Activated CD4-positive, alpha-beta T cell treated with anti-CD3 and anti-CD28 coated beads for 24 hours (primary cell): Measurements from ENCODE around the gene EFCAB9.
"Not testable (repeated sequence)": the region's sequence is repeated elsewhere in the genome, so short reads cannot be mapped to it uniquely, and the experiment has no call there.

Experiments
- DNase-seq, 2 donors: peaks; one replicate each; pipeline ENCODE4 v3.0.0-alpha.2; 2020; ENCODE audit warnings: low read depth in 2 of 2

Gene EFCAB9

GRCh38 chr5:172193872-172194271, at the start of gene EFCAB9:
TSS of gene EFCAB9 (plus strand) at chr5:172194172. CDS start at chr5:172194173, 1 bp downstream.
- DNase-seq: no peak

GRCh38 chr5:172144291-172144815, 49.6 kb upstream of the EFCAB9 start:
- DNase-seq: no peak

GRCh38 chr5:172144931-172145869, 48.8 kb upstream of the EFCAB9 start:
- no peak for DNase-seq

- no peak for DNase-seq
Observed at GRCh38 chr5:172145870-172146747, 47.9 kb upstream of the EFCAB9 start.

GRCh38 chr5:172146748-172147092, 47.3 kb upstream of the EFCAB9 start:
- DNase-seq: no peak

GRCh38 chr5:172147857-172148256, 46.1 kb upstream of the EFCAB9 start:
- DNase-seq: no peak

- no peak for DNase-seq
Observed at GRCh38 chr5:172148381-172148780, 45.6 kb upstream of the EFCAB9 start.

- DNase-seq: no peak
Observed at GRCh38 chr5:172149073-172149472, 44.9 kb upstream of the EFCAB9 start.

GRCh38 chr5:172149481-172149880, 44.5 kb upstream of the EFCAB9 start:
- DNase-seq: not testable (repeated sequence)

GRCh38 chr5:172150514-172151425, 43.2 kb upstream of the EFCAB9 start:
- no peak for DNase-seq

GRCh38 chr5:172151661-172152210, 42.2 kb upstream of the EFCAB9 start:
- no peak for DNase-seq

GRCh38 chr5:172153695-172154094, 40.3 kb upstream of the EFCAB9 start:
- DNase-seq: no peak

GRCh38 chr5:172155101-172155500, 38.9 kb upstream of the EFCAB9 start:
- not testable (repeated sequence) for DNase-seq

- DNase-seq: no peak
Observed at GRCh38 chr5:172156541-172156994, 37.4 kb upstream of the EFCAB9 start.

- no peak for DNase-seq
Observed at GRCh38 chr5:172159016-172159415, 35.0 kb upstream of the EFCAB9 start.

GRCh38 chr5:172160506-172160905, 33.5 kb upstream of the EFCAB9 start:
- no peak for DNase-seq

- no peak for DNase-seq
Observed at GRCh38 chr5:172162323-172162986, 31.5 kb upstream of the EFCAB9 start.

GRCh38 chr5:172162987-172163343, 31.0 kb upstream of the EFCAB9 start:
- no peak for DNase-seq

GRCh38 chr5:172163346-172163745, 30.6 kb upstream of the EFCAB9 start:
- DNase-seq: no peak

GRCh38 chr5:172164769-172165212, 29.2 kb upstream of the EFCAB9 start:
- DNase-seq: no peak
